Measurements from ENCODE around the gene NHSL2.

DNA sequence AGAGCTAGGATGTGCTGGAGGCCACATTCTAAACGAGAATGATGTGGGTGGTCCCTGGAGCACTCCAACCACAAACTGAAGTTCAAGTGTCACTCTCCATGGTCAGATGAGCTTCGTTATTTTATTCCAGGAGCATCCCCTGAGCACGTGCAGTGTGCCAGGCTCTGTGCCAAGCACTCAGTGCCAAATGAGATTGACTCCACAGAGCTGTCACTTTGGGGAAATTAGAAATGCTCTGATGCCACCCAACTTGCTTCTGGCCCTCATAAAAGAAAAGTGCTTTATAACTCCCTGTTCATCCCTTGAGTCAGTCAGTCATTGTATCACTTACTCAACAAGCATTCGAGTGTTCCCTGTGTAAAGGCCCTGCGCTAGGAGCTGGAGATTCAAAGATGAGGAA is 129.9 kb downstream of the NHSL2 start:
- TF ChIP-seq, protein P1, sequence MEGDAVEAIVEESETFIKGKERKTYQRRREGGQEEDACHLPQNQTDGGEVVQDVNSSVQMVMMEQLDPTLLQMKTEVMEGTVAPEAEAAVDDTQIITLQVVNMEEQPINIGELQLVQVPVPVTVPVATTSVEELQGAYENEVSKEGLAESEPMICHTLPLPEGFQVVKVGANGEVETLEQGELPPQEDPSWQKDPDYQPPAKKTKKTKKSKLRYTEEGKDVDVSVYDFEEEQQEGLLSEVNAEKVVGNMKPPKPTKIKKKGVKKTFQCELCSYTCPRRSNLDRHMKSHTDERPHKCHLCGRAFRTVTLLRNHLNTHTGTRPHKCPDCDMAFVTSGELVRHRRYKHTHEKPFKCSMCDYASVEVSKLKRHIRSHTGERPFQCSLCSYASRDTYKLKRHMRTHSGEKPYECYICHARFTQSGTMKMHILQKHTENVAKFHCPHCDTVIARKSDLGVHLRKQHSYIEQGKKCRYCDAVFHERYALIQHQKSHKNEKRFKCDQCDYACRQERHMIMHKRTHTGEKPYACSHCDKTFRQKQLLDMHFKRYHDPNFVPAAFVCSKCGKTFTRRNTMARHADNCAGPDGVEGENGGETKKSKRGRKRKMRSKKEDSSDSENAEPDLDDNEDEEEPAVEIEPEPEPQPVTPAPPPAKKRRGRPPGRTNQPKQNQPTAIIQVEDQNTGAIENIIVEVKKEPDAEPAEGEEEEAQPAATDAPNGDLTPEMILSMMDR (conservative IDR thresholded peaks at IDR 0.05; ENCODE audit: low read depth, low read length): no peak
- no peak for TF ChIP-seq EZH2 (IDR thresholded peaks at IDR 0.05; ENCODE audit: low read length, unreplicated experiment)
- no peak for TF ChIP-seq EZH2phosphoT487 (IDR thresholded peaks at IDR 0.05; ENCODE audit: borderline replicate concordance, low read length)
